GM21717 (cell line): ENCODE data around the gene PCGF6.

ENCODE experiments used
- ATAC-seq: cut with Tn5 transposase; IDR thresholded peaks from one replicate; pipeline ENCODE4 v1.9.1; 2021; ENCODE audit warnings: mild to moderate bottlenecking, moderate library complexity; ENCODE audit not compliant: unreplicated experiment

PCGF6 gene

GRCh38 chr10:103327906-103328305 lies 23.0 kb downstream of the PCGF6 start:
- no peak for ATAC-seq

GRCh38 chr10:103316087-103316486 lies 34.9 kb downstream of the PCGF6 start:
- no peak for ATAC-seq

DNA sequence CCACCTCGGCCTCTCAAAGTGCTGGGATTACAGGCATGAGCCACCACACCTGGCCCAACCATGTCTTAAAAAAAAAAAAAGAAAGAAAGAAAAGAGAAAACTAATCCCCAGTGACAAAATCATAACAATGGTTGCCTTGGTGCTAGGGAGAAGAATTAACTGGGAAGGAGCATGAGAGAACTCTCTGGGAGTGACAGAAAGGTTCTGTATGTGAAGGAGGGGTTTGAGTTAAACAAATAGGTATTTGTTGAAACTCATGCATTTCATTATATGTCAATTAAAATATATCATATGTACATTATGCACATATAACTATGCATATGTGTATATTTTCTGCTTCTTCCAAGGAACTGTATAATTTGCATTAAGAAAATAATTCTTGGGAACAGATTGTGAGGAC lies 40.7 kb downstream of the PCGF6 start:
- ATAC-seq, result no peak

- no peak for ATAC-seq
Observed at GRCh38 chr10:103307594-103307993, 43.3 kb downstream of the PCGF6 start.

DNA sequence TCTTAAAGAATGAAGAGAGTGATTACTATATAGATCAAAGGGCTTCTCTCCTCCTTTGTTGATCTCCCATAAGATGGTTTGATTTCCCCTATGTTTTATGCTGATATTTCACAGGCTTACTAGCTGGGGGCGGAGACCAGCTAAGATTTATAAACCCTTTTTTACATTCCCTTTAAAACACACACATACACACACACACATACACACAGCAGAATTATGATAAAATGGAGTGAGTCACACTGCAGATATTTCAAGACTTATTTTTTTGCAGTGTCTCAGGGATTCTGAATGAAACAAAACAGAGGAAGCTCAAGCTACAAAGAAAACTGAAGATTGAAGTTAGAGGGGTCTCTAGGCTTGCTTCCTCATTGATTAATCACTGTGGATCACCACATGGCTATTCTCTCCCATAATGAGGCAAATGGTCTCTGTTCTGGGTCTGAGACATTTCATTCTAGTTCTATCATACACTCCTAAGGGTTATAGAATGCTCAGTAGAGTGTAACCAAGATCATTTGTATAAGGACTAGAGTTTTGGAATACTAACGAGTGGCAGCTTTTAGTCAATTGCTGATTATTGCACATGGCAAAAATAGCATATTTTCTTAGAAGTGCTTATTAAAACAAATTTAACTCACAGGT lies 55.4 kb downstream of the PCGF6 start:
- no peak for ATAC-seq

DNA sequence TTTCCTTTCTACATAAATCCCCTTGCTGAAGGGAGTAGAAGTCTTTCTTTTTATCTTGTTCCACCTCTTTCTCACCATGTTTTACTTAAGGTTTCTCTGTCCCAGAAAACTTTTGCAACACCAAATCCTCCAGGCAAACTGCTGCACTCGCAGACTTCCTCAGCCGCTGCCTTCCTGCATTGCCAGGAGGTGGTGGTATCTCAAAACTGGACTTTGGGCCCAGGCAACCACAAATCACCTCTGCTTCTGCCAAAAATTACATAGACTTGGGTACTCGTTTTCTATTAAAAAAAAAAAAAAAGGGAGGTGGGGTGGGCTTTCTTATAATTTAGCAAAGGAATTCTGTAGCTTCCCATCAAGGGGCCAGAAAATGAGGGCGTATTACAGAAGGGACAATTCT lies 59.4 kb downstream of the PCGF6 start:
- ATAC-seq, result no peak

DNA sequence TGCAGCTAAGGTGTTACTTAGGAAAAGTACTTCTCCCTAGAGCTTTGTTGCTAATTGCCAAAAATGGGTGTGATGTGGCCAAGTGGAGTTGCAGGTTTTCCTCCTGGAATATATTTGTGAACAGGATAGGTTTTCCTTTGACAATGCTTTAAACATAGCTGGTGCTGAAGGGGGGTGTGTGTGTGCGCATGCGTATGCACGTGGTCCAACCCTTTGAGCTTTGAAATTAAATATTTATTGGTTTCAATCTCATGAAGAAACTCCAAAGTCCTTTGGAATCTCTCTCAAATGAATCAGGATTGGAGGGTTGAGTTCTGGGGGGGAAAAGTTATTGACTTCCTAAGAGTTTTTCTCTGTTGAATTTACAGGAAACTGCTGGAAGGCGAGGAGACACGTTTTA lies 62.9 kb downstream of the PCGF6 start:
- ATAC-seq, result no peak

DNA sequence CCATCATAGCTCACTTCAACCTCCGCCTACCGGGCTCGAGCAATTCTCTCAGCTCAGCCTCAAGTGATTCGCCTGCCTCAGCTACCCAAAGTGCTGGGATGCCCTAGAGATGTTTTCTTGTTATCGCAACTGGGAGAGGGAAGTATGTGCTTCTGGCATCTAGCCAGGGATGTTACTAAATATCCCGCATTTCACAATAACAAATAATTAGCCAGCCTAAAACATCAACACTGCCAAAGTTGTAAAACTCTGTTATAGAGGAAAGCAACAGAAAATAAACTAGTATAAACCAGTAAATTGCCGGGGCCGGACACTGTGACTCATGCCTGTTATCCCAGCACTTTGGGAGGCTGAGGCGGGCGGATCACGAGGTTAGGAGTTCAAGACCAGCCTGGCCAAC lies 66.8 kb downstream of the PCGF6 start:
- no peak for ATAC-seq

DNA sequence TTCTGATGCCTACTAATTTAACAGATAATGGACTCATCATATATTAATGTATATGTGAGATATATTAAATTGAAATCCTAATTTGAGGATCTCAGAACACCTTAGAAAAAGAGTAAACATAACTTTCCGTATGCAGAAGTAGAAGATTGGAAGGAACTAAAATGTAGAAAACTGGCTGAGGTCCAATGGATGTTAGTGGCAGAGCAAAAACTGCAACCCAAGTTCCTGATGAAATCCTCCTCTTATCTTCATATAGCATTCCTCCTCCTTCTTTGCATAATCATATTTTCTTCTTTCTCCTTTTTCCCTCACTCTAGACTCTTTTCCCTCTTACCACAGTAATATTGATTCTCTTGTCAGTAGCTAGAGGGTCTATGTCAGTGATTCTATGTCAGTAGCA lies 68.0 kb downstream of the PCGF6 start:
- no peak for ATAC-seq

GRCh38 chr10:103281753-103282152 lies 69.2 kb downstream of the PCGF6 start:
- ATAC-seq, result no peak

GRCh38 chr10:103280506-103280905 lies 70.4 kb downstream of the PCGF6 start:
- ATAC-seq, result no peak

- no peak for ATAC-seq
Observed at GRCh38 chr10:103280031-103280430, 70.9 kb downstream of the PCGF6 start.

DNA sequence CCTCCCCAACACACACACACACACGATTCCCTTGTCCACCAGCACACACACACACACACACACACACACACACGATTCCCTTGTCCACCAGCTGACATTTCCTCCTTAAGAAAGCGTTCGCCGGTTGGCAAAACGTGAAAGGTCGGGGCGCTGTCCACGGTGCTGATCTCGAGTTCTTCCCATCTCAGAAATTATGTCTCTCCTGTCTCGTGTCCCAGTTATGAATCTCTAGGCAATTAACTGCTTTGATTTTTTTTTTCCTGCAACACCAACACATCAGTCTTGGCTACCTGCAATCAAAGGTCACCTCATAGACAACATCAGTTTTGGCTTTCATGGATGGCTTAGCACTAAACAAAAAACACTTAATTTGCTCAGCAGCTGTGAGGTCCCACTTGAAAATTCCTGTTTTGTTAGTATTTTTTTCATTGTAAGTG lies 72.1 kb downstream of the PCGF6 start:
- ATAC-seq, result no peak

DNA sequence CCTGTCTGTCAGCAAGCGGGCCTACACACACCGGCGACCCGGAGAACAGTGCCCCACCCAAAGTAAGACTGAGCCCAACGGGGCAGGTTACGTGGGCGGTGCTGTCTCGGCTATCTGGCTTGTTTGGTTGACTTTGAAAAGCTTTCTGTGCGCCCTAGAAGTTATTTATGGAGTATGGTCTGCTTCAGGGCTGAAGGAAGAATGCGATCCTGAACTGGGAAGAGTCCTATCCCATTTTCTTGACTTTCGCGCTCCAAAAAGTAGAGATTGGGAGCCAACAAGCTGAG lies 72.5 kb downstream of the PCGF6 start:
- ATAC-seq, result no peak

DNA sequence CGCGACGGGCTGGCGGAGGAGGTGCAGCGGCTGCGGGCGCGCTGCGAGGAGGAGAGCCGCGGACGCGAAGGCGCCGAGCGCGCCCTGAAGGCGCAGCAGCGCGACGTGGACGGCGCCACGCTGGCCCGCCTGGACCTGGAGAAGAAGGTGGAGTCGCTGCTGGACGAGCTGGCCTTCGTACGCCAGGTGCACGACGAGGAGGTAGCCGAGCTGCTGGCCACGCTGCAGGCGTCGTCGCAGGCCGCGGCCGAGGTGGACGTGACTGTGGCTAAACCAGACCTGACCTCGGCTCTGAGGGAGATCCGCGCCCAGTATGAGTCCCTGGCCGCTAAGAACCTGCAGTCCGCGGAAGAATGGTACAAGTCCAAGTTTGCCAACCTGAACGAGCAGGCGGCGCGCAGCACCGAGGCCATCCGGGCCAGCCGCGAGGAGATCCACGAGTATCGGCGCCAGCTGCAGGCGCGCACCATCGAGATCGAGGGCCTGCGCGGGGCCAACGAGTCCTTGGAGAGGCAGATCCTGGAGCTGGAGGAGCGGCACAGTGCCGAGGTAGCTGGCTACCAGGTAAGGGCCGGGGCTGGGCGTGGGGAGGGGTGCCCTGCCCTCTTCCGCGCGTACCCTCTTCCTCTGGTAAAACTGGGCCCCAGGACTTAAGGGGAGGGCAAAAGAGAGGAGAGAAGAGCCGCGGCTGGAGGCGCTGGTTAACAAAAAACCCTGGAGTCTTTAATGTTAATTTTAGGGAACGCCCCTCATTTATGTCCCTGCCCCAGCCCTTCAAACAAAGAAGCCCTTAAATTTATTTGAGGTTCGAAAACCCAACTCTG lies 73.0 kb downstream of the PCGF6 start:
- ATAC-seq, result no peak

DNA sequence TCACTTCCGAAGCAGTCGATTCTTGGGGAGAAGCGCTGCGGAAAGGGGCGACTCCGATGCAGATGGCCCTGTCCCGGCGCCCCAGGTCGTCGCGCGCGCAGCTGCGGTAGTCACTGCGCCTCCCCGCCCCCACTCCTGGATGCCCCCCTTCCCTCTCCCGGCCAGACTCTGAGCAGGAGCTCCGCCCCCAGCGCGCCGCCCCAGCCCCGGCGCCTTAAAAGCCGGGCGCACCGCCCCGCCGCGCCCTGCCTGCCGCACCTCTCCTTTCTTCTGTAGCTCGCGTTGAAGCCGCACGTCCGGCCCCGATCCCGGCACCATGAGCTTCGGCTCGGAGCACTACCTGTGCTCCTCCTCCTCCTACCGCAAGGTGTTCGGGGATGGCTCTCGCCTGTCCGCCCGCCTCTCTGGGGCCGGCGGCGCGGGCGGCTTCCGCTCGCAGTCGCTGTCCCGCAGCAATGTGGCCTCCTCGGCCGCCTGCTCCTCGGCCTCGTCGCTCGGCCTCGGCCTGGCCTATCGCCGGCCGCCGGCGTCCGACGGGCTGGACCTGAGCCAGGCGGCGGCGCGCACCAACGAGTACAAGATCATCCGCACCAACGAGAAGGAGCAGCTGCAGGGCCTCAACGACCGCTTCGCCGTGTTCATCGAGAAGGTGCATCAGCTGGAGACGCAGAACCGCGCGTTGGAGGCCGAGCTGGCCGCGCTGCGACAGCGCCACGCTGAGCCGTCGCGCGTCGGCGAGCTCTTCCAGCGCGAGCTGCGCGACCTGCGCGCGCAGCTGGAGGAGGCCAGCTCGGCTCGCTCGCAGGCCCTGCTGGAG lies 73.8 kb downstream of the PCGF6 start, which contains the start of gene INA:
Gene INA, plus strand, starts transcription at position 243 of the 817 bp plus-strand sequence. Its CDS starts 74 bp downstream, at position 317.
- ATAC-seq, result no peak

DNA sequence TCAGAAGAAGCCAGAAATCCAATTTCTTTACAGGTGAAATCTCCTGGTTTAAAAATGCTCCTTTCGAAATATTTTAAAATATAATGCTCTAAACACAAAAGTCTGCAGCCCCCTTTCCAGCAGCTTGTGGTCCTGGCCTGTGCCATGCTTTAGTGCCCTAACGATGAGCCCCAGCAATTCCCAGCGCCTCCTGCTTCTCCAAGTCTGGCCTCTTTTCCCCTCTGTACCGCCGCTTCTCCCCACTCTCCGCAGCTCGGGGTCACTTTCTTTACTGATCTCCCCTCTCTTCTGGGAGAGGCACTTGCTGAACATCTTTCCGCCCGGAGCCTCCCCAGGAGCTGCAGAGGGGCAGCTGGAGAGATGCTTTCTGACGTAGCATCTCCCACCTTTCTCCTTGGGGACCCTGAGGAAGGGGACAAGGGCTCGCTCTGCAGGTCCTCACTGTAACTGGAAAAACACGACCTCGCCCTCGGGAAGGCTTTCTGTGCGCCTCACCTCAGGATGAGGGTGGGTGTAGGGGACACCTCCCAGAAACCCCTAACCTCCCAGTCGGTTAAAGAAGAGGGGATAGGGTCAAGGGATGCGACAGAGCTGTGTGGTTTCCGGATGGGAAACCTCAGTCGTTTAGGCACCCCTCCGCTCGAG lies 74.6 kb downstream of the PCGF6 start:
- no peak for ATAC-seq

- ATAC-seq, result no peak
Observed at GRCh38 chr10:103273041-103273441, 77.9 kb downstream of the PCGF6 start.

DNA sequence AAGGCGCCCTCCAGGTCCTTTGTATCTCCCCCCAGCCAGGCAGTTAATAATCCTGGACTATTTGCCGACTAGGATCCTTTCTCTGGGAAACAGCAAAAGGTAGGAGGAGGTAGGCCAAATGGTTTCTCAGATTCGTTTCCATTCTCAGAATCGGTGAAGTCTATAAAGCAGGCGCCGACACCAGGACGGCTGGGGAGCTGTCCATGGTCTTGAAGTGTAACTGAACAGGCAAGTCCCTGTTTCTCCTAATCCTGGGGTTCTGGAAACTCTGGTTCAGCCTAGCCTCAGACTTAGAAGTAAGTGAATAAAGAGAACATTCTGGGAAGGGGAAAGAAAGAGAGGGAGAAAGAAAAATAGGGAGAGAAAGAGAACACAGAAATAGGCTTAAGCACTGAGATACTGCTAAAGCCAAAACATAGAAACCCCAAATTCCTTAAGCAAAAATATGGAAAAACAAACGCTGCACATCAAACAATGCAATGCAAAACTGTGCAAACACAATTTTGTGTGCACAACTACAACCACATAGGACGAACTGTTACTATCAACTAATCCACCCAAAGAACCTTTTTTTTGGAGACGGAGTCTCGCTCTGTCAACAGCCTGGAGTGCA lies 85.1 kb downstream of the PCGF6 start:
- ATAC-seq, result no peak

- ATAC-seq, result no peak
Observed at GRCh38 chr10:103262229-103262628, 88.7 kb downstream of the PCGF6 start.

- no peak for ATAC-seq
Observed at GRCh38 chr10:103259989-103260388, 91.0 kb downstream of the PCGF6 start.
